GM23338 (cell line): ENCODE results near the gene MPP4. TPM values are rescaled to one million over a fixed set of nuclear protein-coding genes. Genes with fewer than 3 reads are reported as not detected.

Experiments
- ATAC-seq: fragments of 200-7000 bp; cut with Tn5 transposase; 3 replicates; pipeline ENCODE4 v1.9.1; 2020
- DNase-seq: peaks from one replicate; pipeline ENCODE4 v3.0.0-alpha.2; 2015; ENCODE audit warnings: low spot score
- H2AFZ ChIP-seq: fragments of 200-600 bp; sonication (generic); 2 replicates; pipeline ENCODE4 v1.8.0; 2016; ENCODE audit warnings: antibody characterized with exemption, mild to moderate bottlenecking, moderate library complexity
- H3F3A ChIP-seq: fragments of 200-600 bp; sonication (generic); replicated peaks from 2 replicates; pipeline ENCODE4 v1.8.0; 2017; ENCODE audit warnings: antibody characterized with exemption, mixed run types, low read depth
- H3K27ac ChIP-seq: fragments of 200-600 bp; sonication (generic); 2 replicates; pipeline ENCODE4 v1.6.1; 2016; ENCODE audit warnings: low read depth
- H3K27me3 ChIP-seq: fragments of 200-600 bp; sonication (generic); 2 replicates; pipeline ENCODE4 v1.8.0; 2016; ENCODE audit warnings: mild to moderate bottlenecking, mixed run types, moderate library complexity; ENCODE audit not compliant: insufficient read depth
- H3K36me3 ChIP-seq: fragments of 200-600 bp; sonication (generic); 2 replicates; pipeline ENCODE4 v1.8.0; 2016; ENCODE audit warnings: mild to moderate bottlenecking; ENCODE audit not compliant: insufficient read depth
- H3K4me1 ChIP-seq: fragments of 200-600 bp; sonication (generic); 2 replicates; pipeline ENCODE4 v1.8.0; 2016; ENCODE audit warnings: mild to moderate bottlenecking, moderate library complexity; ENCODE audit not compliant: insufficient read depth
- H3K4me2 ChIP-seq: fragments of 200-600 bp; sonication (generic); 2 replicates; pipeline ENCODE4 v1.7.1; 2017; ENCODE audit warnings: mixed run types
- H3K4me3 ChIP-seq: fragments of 200-600 bp; sonication (generic); 2 replicates; pipeline ENCODE4 v1.6.1; 2016; ENCODE audit warnings: mixed run types
- H3K79me2 ChIP-seq: fragments of 200-600 bp; sonication (generic); replicated peaks from 2 replicates; pipeline ENCODE4 v1.8.0; 2017; ENCODE audit warnings: mild to moderate bottlenecking; ENCODE audit not compliant: insufficient read depth
- H3K9me2 ChIP-seq: fragments of 200-600 bp; sonication (generic); 2 replicates; pipeline ENCODE4 v1.8.0; 2017; ENCODE audit not compliant: insufficient read depth
- H4K20me1 ChIP-seq: fragments of 200-600 bp; sonication (generic); replicated peaks from 2 replicates; pipeline ENCODE4 v1.8.0; 2017; ENCODE audit warnings: mild to moderate bottlenecking; ENCODE audit not compliant: insufficient read depth
- H3K27ac Mint-ChIP-seq: 2 replicates; pipeline ENCODE4 v1.8.0; 2020; ENCODE audit warnings: inconsistent platforms, mild to moderate bottlenecking, moderate library complexity, mixed read lengths
- H3K27me3 Mint-ChIP-seq: 3 replicates; pipeline ENCODE4 v1.8.0; 2022; ENCODE audit warnings: low read depth, mild to moderate bottlenecking, moderate library complexity, mixed read lengths, inconsistent platforms; ENCODE audit not compliant: insufficient read depth, poor library complexity
- H3K36me3 Mint-ChIP-seq: 3 replicates; pipeline ENCODE4 v1.8.0; 2021; ENCODE audit warnings: low read depth, mild to moderate bottlenecking, inconsistent platforms, moderate library complexity, mixed read lengths
- H3K4me1 Mint-ChIP-seq: 3 replicates; pipeline ENCODE4 v1.8.0; 2020; ENCODE audit warnings: mild to moderate bottlenecking, inconsistent platforms, mixed read lengths
- H3K4me3 Mint-ChIP-seq: 3 replicates; pipeline ENCODE4 v1.8.0; 2021; ENCODE audit warnings: moderate library complexity, mild to moderate bottlenecking, inconsistent platforms, mixed read lengths
- H3K9me3 Mint-ChIP-seq: 3 replicates; pipeline ENCODE4 v1.8.0; 2020; ENCODE audit warnings: moderate library complexity, mild to moderate bottlenecking, inconsistent platforms, mixed read lengths
- CREB1 ChIP-seq: fragments of 250-450 bp; sonication (Bioruptor Pico); IDR thresholded peaks from 2 replicates; pipeline ENCODE4 v1.5.0; 2020; ENCODE audit warnings: low read depth, mild to moderate bottlenecking, moderate library complexity
- EZH2 ChIP-seq: fragments of 200-600 bp; sonication (generic); IDR thresholded peaks from one replicate; pipeline ENCODE4 v1.8.0; 2017; ENCODE audit warnings: antibody characterized with exemption, mild to moderate bottlenecking, low read depth; ENCODE audit not compliant: unreplicated experiment
- EZH2phosphoT487 ChIP-seq: fragments of 200-600 bp; sonication (generic); IDR thresholded peaks from one replicate; pipeline ENCODE4 v1.8.1; 2018; ENCODE audit warnings: antibody characterized with exemption; ENCODE audit not compliant: unreplicated experiment
- JUNB ChIP-seq: IDR thresholded peaks from one replicate; pipeline ENCODE4 v1.6.1; 2016; ENCODE audit warnings: antibody characterized with exemption; ENCODE audit not compliant: unreplicated experiment
- NANOG ChIP-seq: IDR thresholded peaks from 2 replicates; pipeline ENCODE4 v1.6.1; 2016; ENCODE audit warnings: antibody characterized with exemption, borderline replicate concordance
- POLR2AphosphoS5 ChIP-seq: IDR thresholded peaks from 2 replicates; pipeline ENCODE4 v1.6.1; 2016; ENCODE audit warnings: antibody characterized with exemption, low read depth
- STAT1 ChIP-seq: IDR thresholded peaks from one replicate; pipeline ENCODE4 v1.6.1; 2016; ENCODE audit warnings: antibody characterized with exemption; ENCODE audit not compliant: unreplicated experiment
- ZNF114 ChIP-seq: fragments of 250-450 bp; sonication (Bioruptor Pico); IDR thresholded peaks from 2 replicates; pipeline ENCODE4 v1.5.0; 2020; ENCODE audit warnings: mild to moderate bottlenecking, moderate library complexity
- polyA plus RNA-seq: library from polyadenylated mRNA; unstranded; fragments of >200 nt; fragmentation: Nextera tagmentation; extraction: Ambion mirVana; gene quantifications from 2 replicates; pipeline ENCODE4 v1.2.1, GENCODE V29; 2016
- total RNA-seq: library from RNA; depleted of rRNA; stranded (reverse); fragments of >200 nt; shearing (Covaris generic); gene quantifications from 2 replicates; pipeline ENCODE4 v1.2.3, GENCODE V29; 2014
- TF ChIP-seq, protein P1 (sequence below): IDR thresholded peaks from 2 replicates; pipeline ENCODE4 v1.6.1; 2016; ENCODE audit warnings: antibody characterized with exemption
- TF ChIP-seq, protein P2 (sequence below): IDR thresholded peaks from one replicate; pipeline ENCODE4 v1.6.1; 2018; ENCODE audit warnings: antibody characterized with exemption; ENCODE audit not compliant: unreplicated experiment
- TF ChIP-seq, protein P3 (sequence below), 2 experiments: fragments of 200-600 bp in 1 of 2; sonication (generic) in 1 of 2; conservative IDR thresholded peaks; 2 replicates each; pipeline versions ENCODE4 v1.5.1 to v1.6.1; 2016 to 2017; ENCODE audit warnings: antibody characterized with exemption in 2 of 2, low read depth in 2 of 2, mild to moderate bottlenecking in 2 of 2, moderate library complexity in 1 of 2

The MPP4 gene
- total and polyA plus RNA-seq, 2 experiments from 2014 or later = not detected

DNA sequence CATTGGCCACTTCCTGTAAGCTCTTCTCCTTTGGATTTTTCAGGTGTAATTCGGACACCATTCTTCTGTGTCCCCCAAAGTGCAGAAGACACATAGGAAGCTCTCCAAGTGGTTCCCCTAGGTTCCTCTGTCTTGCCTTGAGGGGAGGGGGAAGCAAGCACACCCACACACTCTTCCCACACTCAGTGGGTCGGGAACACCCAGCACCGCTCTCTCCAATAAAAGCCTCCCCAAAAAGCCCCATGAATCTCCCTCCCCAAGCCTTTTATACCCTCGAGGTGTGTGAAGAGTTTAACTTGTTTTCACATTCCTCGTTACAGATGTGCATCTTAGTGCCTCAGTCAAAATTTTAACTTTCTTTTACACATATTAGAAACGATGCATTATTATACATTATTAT is 45.2 kb downstream of the MPP4 start:
- H3K79me2 ChIP-seq = no peaks in the 10 kb centered on the region
- no peaks in the 10 kb centered on the region for H3K4me1 Mint-ChIP-seq
- H3K4me3 Mint-ChIP-seq = no peak overlapping the region
- DNase-seq = no peak
- H3K9me3 Mint-ChIP-seq = no peaks in the 10 kb centered on the region
- no peaks in the 10 kb centered on the region for H3K4me1 ChIP-seq
- no peaks in the 10 kb centered on the region for H3K36me3 Mint-ChIP-seq
- no peak for ATAC-seq
- no peak overlapping the region for H3K4me2 ChIP-seq
- H3K27me3 ChIP-seq = no peaks in the 10 kb centered on the region
- TF ChIP-seq ZNF114 (CRISPR knock-in tag) = no peak
- H3K27ac ChIP-seq = no peak overlapping the region
- H3K36me3 ChIP-seq = no peaks in the 10 kb centered on the region
- H4K20me1 ChIP-seq = no peaks in the 10 kb centered on the region
- no peak overlapping the region for H2AFZ ChIP-seq
- no peak overlapping the region for H3K4me3 ChIP-seq
- no peak overlapping the region for H3K27ac Mint-ChIP-seq
- H3F3A ChIP-seq = no peaks in the 10 kb centered on the region
- H3K27me3 Mint-ChIP-seq = peaks cover 3% of the 10 kb centered on the region
- H3K9me2 ChIP-seq = no peaks in the 10 kb centered on the region

DNA sequence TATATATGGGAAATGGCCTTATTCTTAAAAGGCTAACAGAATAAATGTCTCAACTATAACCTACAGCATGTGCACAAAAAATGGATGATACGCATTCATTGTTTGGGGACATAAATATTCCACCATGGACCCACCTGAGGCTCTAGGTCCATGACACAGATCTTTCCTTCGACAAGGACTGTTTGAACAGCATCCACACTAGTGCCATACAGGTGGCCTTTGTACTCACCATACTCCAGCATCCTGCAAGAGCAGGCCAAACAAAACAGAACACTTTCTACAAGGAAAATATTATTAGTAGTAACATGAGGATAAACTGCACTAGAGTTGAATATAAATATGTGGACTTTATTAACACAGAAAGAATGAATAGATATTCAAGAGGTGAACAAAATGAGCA is 49.0 kb downstream of the MPP4 start:
- H3K36me3 Mint-ChIP-seq = no peaks in the 10 kb centered on the region
- peaks cover 3% of the 10 kb centered on the region for H3K27me3 Mint-ChIP-seq
- H3K4me1 Mint-ChIP-seq = peaks cover under 1% of the 10 kb centered on the region; the same call in 1 of the 3 replicates
- Histone ChIP-seq H4K20me1 (no peaks in the 10 kb centered on the region), H3K27ac (no peak overlapping the region), H3K9me2 (no peaks in the 10 kb centered on the region), H3K4me3 (no peak overlapping the region), H3K4me2 (no peak overlapping the region), H3K4me1 (no peaks in the 10 kb centered on the region), H2AFZ (no peak overlapping the region), H3K79me2 (no peaks in the 10 kb centered on the region), H3F3A (no peaks in the 10 kb centered on the region), H3K36me3 (no peaks in the 10 kb centered on the region), H3K27me3 (no peaks in the 10 kb centered on the region)
- H3K27ac Mint-ChIP-seq = no peak overlapping the region
- no peak for DNase-seq
- no peak overlapping the region for H3K4me3 Mint-ChIP-seq
- H3K9me3 Mint-ChIP-seq = no peaks in the 10 kb centered on the region
- ATAC-seq = no peak
- TF ChIP-seq NANOG (no peak), EZH2 (no peak), ZNF114 (CRISPR knock-in tag) (no peak), CREB1 (CRISPR knock-in tag) (no peak), EZH2phosphoT487 (no peak), POLR2AphosphoS5 (no peak), JUNB (no peak), STAT1 (no peak)
- TF ChIP-seq, protein P1, sequence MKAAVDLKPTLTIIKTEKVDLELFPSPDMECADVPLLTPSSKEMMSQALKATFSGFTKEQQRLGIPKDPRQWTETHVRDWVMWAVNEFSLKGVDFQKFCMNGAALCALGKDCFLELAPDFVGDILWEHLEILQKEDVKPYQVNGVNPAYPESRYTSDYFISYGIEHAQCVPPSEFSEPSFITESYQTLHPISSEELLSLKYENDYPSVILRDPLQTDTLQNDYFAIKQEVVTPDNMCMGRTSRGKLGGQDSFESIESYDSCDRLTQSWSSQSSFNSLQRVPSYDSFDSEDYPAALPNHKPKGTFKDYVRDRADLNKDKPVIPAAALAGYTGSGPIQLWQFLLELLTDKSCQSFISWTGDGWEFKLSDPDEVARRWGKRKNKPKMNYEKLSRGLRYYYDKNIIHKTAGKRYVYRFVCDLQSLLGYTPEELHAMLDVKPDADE = no peak
- TF ChIP-seq, protein P2, sequence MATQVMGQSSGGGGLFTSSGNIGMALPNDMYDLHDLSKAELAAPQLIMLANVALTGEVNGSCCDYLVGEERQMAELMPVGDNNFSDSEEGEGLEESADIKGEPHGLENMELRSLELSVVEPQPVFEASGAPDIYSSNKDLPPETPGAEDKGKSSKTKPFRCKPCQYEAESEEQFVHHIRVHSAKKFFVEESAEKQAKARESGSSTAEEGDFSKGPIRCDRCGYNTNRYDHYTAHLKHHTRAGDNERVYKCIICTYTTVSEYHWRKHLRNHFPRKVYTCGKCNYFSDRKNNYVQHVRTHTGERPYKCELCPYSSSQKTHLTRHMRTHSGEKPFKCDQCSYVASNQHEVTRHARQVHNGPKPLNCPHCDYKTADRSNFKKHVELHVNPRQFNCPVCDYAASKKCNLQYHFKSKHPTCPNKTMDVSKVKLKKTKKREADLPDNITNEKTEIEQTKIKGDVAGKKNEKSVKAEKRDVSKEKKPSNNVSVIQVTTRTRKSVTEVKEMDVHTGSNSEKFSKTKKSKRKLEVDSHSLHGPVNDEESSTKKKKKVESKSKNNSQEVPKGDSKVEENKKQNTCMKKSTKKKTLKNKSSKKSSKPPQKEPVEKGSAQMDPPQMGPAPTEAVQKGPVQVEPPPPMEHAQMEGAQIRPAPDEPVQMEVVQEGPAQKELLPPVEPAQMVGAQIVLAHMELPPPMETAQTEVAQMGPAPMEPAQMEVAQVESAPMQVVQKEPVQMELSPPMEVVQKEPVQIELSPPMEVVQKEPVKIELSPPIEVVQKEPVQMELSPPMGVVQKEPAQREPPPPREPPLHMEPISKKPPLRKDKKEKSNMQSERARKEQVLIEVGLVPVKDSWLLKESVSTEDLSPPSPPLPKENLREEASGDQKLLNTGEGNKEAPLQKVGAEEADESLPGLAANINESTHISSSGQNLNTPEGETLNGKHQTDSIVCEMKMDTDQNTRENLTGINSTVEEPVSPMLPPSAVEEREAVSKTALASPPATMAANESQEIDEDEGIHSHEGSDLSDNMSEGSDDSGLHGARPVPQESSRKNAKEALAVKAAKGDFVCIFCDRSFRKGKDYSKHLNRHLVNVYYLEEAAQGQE = no peak
- TF ChIP-seq, protein P3, sequence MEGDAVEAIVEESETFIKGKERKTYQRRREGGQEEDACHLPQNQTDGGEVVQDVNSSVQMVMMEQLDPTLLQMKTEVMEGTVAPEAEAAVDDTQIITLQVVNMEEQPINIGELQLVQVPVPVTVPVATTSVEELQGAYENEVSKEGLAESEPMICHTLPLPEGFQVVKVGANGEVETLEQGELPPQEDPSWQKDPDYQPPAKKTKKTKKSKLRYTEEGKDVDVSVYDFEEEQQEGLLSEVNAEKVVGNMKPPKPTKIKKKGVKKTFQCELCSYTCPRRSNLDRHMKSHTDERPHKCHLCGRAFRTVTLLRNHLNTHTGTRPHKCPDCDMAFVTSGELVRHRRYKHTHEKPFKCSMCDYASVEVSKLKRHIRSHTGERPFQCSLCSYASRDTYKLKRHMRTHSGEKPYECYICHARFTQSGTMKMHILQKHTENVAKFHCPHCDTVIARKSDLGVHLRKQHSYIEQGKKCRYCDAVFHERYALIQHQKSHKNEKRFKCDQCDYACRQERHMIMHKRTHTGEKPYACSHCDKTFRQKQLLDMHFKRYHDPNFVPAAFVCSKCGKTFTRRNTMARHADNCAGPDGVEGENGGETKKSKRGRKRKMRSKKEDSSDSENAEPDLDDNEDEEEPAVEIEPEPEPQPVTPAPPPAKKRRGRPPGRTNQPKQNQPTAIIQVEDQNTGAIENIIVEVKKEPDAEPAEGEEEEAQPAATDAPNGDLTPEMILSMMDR (conservative IDR thresholded peaks at IDR 0.05; ENCODE audit: low read depth in 2 of 2) = no peak
